ENCODE data around the gene OR51B4.

DNA sequence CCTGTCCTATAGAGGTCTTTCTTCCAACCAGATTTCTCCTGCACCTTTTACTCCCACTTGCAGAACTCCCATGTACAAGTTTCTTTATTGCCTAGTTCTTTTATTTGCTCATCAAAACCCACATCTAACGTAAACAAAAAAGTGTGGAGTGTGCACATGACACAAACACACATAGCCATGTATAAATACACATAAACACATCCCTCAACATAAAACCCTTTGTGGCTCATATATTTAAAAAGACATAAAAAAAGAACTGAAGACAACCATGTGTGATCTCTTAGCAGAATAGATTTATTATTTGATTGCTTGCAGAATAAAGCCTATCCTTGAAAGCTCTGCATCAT lies 48.9 kb downstream of the OR51B4 start:
- TF ChIP-seq, protein P1, sequence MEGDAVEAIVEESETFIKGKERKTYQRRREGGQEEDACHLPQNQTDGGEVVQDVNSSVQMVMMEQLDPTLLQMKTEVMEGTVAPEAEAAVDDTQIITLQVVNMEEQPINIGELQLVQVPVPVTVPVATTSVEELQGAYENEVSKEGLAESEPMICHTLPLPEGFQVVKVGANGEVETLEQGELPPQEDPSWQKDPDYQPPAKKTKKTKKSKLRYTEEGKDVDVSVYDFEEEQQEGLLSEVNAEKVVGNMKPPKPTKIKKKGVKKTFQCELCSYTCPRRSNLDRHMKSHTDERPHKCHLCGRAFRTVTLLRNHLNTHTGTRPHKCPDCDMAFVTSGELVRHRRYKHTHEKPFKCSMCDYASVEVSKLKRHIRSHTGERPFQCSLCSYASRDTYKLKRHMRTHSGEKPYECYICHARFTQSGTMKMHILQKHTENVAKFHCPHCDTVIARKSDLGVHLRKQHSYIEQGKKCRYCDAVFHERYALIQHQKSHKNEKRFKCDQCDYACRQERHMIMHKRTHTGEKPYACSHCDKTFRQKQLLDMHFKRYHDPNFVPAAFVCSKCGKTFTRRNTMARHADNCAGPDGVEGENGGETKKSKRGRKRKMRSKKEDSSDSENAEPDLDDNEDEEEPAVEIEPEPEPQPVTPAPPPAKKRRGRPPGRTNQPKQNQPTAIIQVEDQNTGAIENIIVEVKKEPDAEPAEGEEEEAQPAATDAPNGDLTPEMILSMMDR (IDR thresholded peaks at IDR 0.05 in 2 of 3, conservative IDR thresholded peaks at IDR 0.05 in 1 of 3; ENCODE audit: borderline replicate concordance in 1 of 3, insufficient read depth in 1 of 3, low read depth in 2 of 3, low read length in 2 of 3), result no peak
- no peak for TF ChIP-seq JUND (IDR thresholded peaks at IDR 0.05)
